Tibial nerve (tissue), 4 donors: ENCODE results near the gene UCP1.

ENCODE experiments used
- EP300 ChIP-seq, 2 donors: sonication (generic); formaldehyde crosslinking; IDR thresholded peaks; one replicate each; pipeline ENCODE4 v1.6.1; 2017; ENCODE audit warnings: antibody characterized with exemption in 2 of 2, mild to moderate bottlenecking in 1 of 2
- POLR2A ChIP-seq, 2 donors: fragments of 450-650 bp; IDR thresholded peaks; one replicate each; pipeline ENCODE4 v1.6.1; 2017; ENCODE audit warnings: antibody characterized with exemption in 2 of 2, mild to moderate bottlenecking in 2 of 2, moderate library complexity in 2 of 2
- TF ChIP-seq, protein P1 (sequence below), 5 experiments: fragments of 200-600 bp in 3 of 5; fragments of 450-650 bp in 2 of 5; sonication (generic) in 3 of 5; IDR thresholded peaks; one replicate each; pipeline ENCODE4 v1.5.1; 2016 to 2019; ENCODE audit warnings: antibody characterized with exemption in 5 of 5, mild to moderate bottlenecking in 3 of 5, moderate library complexity in 2 of 5

- TF ChIP-seq, protein P1, sequence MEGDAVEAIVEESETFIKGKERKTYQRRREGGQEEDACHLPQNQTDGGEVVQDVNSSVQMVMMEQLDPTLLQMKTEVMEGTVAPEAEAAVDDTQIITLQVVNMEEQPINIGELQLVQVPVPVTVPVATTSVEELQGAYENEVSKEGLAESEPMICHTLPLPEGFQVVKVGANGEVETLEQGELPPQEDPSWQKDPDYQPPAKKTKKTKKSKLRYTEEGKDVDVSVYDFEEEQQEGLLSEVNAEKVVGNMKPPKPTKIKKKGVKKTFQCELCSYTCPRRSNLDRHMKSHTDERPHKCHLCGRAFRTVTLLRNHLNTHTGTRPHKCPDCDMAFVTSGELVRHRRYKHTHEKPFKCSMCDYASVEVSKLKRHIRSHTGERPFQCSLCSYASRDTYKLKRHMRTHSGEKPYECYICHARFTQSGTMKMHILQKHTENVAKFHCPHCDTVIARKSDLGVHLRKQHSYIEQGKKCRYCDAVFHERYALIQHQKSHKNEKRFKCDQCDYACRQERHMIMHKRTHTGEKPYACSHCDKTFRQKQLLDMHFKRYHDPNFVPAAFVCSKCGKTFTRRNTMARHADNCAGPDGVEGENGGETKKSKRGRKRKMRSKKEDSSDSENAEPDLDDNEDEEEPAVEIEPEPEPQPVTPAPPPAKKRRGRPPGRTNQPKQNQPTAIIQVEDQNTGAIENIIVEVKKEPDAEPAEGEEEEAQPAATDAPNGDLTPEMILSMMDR (IDR thresholded peaks at IDR 0.05), result no peak
- TF ChIP-seq POLR2A (IDR thresholded peaks at IDR 0.05) (no peak), EP300 (IDR thresholded peaks at IDR 0.05) (no peak)
Measured at GRCh38 chr4:140579278-140579677, 10.5 kb upstream of the UCP1 start.
